NOMO-1 treated with dmso at 0.1 percent for 144 hours (cell line): ENCODE measurements around the gene TTC12.

Source experiments
- DNase-seq: peaks from one replicate; lab custom pipeline; 2025; ENCODE audit not compliant: unreplicated experiment; lab: John Stamatoyannopoulos, UW

Gene TTC12

DNA sequence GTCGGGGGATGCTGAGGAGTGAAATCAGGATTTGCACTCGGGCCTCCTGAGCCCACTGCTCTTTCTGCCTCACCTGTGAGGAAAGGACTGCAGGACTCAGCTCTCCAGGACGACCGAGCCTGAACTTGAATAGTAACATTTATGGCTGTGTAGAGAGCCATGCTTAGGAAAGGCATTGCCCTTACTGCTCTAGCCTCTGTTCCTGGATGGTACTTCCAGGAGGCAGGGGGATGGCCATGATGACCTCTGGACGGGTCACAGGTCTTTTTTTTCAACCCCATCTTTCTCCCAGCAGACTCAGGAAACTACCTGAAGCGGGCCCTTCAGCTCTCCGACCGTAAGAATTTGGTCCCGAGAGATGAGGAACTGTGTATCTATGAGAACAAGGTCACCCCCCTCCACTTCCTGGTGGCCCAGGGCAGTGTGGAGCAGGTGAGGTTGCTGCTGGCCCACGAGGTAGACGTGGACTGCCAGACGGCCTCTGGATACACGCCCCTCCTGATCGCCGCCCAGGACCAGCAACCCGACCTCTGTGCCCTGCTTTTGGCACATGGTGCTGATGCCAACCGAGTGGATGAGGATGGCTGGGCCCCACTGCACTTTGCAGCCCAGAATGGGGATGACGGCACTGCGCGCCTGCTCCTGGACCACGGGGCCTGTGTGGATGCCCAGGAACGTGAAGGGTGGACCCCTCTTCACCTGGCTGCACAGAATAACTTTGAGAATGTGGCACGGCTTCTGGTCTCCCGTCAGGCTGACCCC is 84.5 kb downstream of the TTC12 start:
- DNase-seq, result no peak

DNA sequence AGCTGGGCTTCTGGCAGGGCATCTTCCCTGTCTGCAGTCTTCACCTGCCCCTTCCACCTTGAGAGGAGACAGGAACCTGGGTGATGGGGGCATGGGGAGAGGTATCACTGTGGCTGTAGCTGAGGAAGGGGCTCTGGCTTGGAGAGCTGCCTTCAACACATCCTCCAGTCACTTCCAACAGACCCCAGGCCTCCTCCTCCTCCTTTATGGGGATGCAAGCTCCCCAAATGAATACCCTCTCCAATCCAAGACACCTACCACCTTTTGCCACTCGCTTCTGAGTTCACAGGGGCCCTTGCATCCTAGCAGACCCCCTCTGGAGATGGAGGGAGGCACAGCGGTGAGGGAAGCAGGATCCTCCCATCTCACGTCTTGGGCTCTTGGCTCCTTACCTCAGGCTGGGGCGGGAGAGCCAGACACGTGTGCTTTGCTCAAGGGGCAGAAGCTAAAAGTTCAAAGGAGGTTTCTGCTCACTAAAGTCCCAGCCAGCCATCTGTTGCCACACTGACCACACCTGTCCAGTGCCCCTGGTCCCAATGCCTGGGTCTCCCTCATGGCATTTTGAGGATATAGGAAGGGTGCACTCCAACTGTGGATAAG is 86.3 kb downstream of the TTC12 start:
- DNase-seq, result no peak

DNA sequence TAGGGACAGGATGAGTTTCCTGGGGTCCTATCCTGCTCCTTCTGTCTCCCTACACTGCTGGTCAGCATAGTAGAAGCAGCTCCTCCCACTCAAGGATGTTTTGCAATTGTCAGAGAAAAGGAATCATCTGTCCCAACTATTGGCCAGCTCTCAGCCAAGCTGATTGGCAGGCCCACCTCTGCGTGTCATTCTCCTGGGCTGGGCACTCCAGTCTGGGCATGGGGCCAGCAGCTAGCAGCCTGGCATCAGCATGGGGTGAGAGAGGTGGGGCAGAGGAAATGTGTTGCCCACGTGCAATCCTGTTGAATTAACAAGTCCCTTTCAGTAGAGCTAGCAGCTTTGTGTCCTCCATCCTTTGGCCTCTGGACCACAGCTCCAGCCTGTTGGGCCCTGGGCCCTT is 87.3 kb downstream of the TTC12 start:
- no peak for DNase-seq

DNA sequence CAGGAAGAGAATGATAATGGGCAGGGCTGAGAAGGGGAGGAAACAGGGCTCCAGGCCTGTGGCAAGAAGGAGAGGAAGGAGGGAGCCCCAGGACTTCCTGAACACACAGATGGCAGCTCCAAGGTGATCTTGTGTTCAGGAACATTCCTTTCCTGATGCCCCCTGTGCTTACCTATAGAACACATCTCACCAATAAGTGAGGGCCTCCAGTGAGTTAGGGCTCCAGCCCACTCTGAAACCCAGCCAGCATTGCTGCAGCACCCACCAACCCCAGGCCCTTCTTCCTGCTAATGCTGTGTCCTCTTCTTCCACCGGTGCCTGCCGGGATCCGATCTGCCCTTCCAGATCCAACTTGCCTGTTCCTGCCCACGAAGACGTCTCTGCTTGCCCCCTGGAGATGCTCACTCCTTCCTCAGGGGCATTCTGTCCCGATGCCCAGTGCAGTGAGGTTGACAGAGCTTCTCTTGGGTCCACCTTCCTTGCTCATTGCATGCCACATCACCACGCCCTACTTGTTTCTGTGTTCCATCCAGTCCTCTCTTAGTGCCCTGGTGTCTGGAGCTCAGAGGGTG is 90.6 kb downstream of the TTC12 start:
- DNase-seq, result no peak

DNA sequence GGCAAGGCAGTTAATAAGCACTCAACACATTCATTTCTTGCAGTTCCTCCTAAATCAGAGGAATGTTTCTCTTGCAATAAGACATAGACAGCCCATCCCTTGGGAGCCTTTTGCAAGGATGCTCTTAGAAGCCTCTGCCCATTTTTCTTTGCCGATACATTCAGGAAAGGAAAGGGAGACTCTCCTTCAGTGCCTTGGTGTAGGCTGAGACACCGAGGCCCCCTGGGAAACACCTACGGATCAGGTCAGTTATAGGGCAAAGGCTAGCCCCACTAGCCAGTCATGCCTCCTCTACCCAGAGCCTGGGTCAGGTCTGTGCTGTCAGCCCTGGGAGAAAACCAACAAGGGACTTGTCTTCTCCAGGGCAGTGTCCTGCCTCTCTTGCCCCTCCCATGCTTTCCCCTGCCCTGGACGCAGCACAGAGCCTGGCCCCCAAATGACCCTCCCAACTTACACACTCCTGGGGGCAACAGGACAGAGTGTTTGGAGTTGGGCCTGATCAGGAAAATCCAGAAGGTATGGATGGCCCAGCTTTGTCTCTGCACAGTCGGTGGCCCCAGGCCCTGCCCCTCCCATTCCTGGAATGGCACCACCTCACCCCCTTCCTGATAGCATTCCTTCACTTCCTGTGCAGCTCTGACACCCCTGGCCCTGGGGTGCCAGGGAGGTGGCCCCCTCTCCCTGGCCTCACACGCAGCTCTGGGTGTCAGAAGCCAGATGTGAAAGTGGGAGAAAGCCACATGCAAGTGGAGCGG is 91.5 kb downstream of the TTC12 start:
- no peak for DNase-seq

DNA sequence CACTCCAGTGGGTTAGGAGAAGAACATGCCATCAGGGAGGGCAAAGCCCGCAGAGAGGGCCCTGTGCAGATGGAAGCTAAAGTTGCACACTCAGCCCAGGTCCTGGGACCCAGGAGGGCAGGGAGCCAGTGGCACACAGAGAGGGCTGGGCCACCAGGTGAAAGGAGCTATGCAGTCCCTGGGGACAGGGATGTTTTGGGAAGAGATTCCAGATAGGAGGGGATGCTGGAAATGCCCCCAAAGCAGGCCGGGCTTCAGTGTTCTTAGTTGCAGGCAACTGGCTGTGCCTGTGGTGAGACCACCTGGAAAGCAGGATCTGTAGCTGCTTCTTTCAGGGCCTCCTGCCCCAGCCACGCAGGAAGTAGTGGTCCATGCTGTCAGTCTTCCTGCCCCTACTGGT is 92.8 kb downstream of the TTC12 start:
- DNase-seq, result no peak

DNA sequence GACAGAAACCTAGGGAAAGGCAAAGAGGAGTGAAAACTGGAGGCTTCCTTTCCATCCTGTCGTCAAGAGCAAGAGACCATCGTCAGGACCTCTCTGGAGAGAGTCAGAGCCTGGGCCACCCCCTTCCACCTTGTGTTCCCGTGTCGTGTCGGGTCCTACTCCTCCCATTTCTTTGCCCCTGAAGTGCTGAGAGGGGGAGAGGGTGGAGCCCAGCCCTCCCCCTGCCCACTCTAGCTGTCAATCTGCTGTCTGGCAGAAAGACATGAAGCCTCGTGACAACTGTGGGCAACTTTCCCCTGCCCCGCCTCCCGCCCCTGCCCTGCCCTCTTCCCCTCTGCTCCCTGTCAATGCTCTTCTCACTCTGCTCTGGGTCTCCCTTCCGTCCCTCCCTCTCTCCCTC is 93.8 kb downstream of the TTC12 start:
- DNase-seq, result no peak

DNA sequence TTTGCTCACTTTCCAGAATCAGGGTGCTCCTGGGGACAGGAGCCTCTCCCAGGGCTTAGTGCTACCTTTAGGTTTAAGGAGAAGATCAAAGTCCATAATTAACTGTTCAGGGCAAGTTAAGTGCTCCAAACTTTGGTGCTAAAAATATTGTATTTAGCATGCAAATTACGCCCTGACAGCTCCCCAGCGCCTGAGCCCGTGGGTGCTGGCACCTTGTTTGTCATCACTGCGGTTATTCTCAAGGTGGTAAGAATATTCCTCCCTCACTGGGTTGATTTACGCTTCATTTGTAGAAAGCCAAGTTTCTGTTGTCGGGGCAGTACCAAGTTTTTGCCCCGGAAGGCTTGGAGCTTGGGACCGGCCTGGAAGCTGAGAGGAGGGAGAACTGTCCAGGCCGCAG is 94.5 kb downstream of the TTC12 start:
- no peak for DNase-seq

DNA sequence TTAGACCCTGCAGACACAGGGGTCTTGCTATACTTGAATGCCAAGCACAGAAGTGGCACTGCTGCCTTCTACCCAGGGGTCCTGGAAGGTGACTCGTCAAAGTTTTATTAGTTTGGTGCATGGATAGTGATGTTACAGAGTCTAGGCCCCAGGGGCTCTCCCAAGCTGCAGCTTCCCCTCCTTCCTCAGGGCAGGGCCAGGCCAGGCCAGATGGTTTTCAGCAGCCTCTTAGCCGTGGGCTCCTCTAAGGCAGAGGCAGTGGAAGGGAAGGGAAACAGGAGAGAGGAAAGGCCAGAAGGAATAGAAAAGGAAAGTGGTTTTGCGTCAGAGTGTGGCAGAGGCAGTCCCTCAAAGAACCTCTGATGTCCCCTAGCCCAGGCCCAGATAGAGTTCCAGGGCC is 95.1 kb downstream of the TTC12 start:
- DNase-seq, result no peak

DNA sequence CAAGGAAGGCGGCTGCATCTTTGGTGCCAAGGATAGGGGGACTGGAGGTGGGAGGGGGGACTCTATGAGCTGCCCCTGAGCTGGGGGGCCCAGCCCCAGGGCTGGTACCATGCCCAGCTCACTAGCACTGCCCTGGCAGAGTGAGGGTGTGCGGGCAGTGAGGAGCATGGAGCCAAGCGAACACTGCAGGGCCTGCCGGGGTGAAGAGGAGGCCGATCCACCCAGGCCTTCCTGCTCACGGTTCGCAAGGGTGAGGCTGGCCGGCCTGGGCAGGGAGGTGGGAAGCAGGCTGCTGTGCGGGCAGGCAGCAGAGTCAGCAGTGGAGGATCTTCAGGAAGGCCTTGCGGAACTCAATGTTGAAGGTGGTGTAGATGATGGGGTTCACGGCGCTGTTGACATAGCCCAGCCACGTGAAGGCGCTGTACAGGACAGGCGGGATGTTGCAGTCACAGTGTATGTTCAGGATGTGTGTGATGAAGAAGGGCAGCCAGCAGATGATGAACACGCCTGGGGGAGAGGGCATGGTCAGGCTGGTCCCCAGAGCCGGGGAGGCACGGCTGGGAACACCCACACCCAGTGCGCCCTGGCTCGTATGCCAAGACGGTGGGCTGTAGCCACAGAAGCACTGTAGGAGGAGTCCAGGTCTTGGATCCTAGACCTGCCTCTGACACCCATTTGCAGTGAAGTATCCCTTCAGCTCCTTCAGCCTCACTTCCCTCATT is 96.2 kb downstream of the TTC12 start:
- no peak for DNase-seq

DNA sequence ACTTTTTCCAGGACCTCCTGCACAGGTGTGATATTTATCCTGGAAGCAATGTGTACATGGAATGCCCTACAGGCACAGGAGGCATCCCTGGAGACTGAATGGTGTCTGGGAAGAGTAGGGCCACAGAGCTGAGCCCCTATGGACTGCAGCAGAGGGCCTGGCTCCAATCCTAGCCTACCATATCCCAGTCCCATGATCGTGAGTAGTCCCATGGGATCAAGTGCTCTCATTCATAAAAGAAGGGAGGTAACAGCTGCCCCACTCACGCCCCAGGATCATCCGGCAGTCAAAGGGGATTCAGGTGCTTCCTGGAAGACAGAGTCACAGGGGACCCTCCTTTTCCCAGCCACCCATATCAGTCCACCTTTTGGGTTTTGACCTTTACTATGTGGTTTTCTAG is 97.2 kb downstream of the TTC12 start:
- DNase-seq, result no peak

DNA sequence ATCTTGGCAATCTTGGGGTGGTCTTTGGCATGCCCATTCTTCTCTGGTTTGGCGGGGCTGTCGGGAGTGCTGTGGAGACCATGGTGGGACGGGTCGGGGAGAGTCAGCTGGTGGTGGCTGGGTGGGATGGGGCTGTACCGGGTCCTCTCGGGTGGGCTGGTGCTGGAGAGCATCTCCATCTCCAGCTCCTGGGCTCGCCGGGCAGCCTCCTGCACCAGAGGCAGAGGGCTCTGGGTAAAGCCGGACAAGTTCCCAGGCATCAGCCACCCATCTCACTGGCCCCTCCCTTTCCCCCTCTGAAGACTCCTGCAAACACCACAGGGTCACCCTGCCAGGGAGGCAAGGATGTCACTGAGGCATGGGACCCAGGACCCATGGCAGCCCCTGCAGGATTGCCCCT is 98.3 kb downstream of the TTC12 start:
- DNase-seq, result no peak

DNA sequence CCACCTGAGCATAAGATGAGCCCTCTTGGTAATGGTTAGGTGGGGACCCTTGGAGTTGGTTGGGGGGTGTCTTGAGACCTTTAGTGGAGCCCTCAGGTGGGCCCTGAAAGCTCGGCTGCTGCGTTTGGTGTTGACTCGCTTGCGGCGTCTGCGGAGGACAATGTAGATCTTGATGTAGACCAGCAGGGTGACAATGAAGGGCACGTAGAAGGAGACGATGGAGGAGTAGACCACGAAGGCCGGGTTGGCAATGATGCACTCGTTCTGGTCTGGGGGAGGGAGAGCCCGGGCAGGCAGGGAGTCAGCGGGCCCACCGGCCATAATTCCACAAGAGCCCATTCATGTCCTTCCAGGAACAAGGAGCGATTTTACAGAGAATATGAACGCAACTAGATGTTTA is 101.0 kb downstream of the TTC12 start:
- no peak for DNase-seq
